Esophagus squamous epithelium (tissue), 5 donors: ENCODE measurements around the gene GPHN. TPM values are rescaled to one million over a fixed set of nuclear protein-coding genes. Genes with fewer than 3 reads are reported as not detected.
A peak's percentile ranks its signal among the peaks of the same experiment; 100 is the strongest.

Experiments
- DNase-seq: peaks from one replicate; lab custom pipeline; 2025; lab: John Stamatoyannopoulos, UW
- H3K27ac ChIP-seq, 4 donors: fragments of 200-600 bp; sonication (generic); one replicate each; pipeline ENCODE4 v1.5.1; 2016 to 2019; ENCODE audit warnings: mild to moderate bottlenecking in 1 of 4
- H3K27me3 ChIP-seq, 4 donors: fragments of 200-600 bp; sonication (generic); 1 replicate in 3 of 4; 2 replicates in 1 of 4; pipeline versions ENCODE4 v1.5.1 to v1.6.0; 2017 to 2021; ENCODE audit warnings: antibody characterized with exemption in 1 of 4
- H3K36me3 ChIP-seq, 3 donors: fragments of 200-600 bp; sonication (generic); one replicate each; pipeline ENCODE4 v1.5.1; 2016 to 2019
- H3K4me1 ChIP-seq, 3 donors: fragments of 200-600 bp; sonication (generic); one replicate each; pipeline ENCODE4 v1.5.1; 2017 to 2019
- H3K4me3 ChIP-seq, 4 donors: fragments of 200-600 bp; sonication (generic); 1 replicate in 3 of 4; 2 replicates in 1 of 4; pipeline ENCODE4 v1.5.1; 2016 to 2019; ENCODE audit warnings: mild to moderate bottlenecking in 2 of 4, moderate library complexity in 1 of 4
- H3K9me3 ChIP-seq, 3 donors: fragments of 200-600 bp; sonication (generic); one replicate each; pipeline ENCODE4 v1.5.1; 2016 to 2019
- CTCF ChIP-seq, 6 experiments: fragments of 450-650 bp in 4 of 6; fragments of 200-600 bp in 2 of 6; sonication (generic) in 2 of 6; IDR thresholded peaks; one replicate each; pipeline ENCODE4 v1.5.1; 2016 to 2019; ENCODE audit warnings: antibody characterized with exemption in 6 of 6, mild to moderate bottlenecking in 4 of 6, moderate library complexity in 4 of 6
- POLR2A ChIP-seq, 4 donors: fragments of 450-650 bp; IDR thresholded peaks; one replicate each; pipeline ENCODE4 v1.6.1; 2017; ENCODE audit warnings: antibody characterized with exemption in 4 of 4, mild to moderate bottlenecking in 4 of 4, moderate library complexity in 3 of 4
- WGBS, 2 donors: methylation state at CpG; one replicate each; pipeline ENCODE4 v1.1.5; 2018; 5-methylcytosine and 5-hydroxymethylcytosine counted together
- intact Hi-C: fragments of 100-400 bp; cut with DNase I; formaldehyde crosslinking; loops from one replicate; pipeline ENCODE4 v1.15.0; 2022
- total RNA-seq, 4 donors: library from RNA; depleted of rRNA; stranded (reverse); fragments of >200 nt; gene quantifications; one replicate each; pipeline ENCODE4 v1.1.0, GENCODE V29; 2016
- donor health status: DM: yes; HTN: yes; CAD: no.

GPHN gene
- total RNA-seq, 4 donors from 2014 or later, result 8.3 to 28.4 (median 12.8) TPM

GRCh38 chr14:67162385-67162784 lies 654.4 kb downstream of the GPHN start:
- DNase-seq, result no peak
- intact Hi-C loops, result no loop called here
- H3K4me1 ChIP-seq, result no peaks in the 10 kb centered on the region
- TF ChIP-seq CTCF (IDR thresholded peaks at IDR 0.05) (no peak), POLR2A (IDR thresholded peaks at IDR 0.05) (no peak)
- H3K36me3 ChIP-seq, result no peaks in the 10 kb centered on the region
- H3K4me3 ChIP-seq, result no peak overlapping the region
- H3K27ac ChIP-seq, result no peak overlapping the region
- WGBS, 2 donors, result 85 to 89% methylated on average over 4 of the region's 4 CpGs
- H3K9me3 ChIP-seq, result no peaks in the 10 kb centered on the region
- H3K27me3 ChIP-seq, result no peaks in the 10 kb centered on the region

GRCh38 chr14:67166450-67166853 lies 658.5 kb downstream of the GPHN start:
- no peaks in the 10 kb centered on the region for H3K9me3 ChIP-seq
- WGBS, 2 donors, result 79 to 80% methylated on average over 5 of the region's 5 CpGs
- H3K27ac ChIP-seq, result no peak overlapping the region
- H3K4me3 ChIP-seq, result no peak overlapping the region
- peak; percentile 63 to 81 (median 68) for TF ChIP-seq CTCF (IDR thresholded peaks at IDR 0.05)
- TF ChIP-seq POLR2A (IDR thresholded peaks at IDR 0.05), result no peak
- no peak for DNase-seq
- H3K36me3 ChIP-seq, result peaks cover 0 to 22% (median 0%) of the 10 kb centered on the region in 3 donors
- no peaks in the 10 kb centered on the region for H3K4me1 ChIP-seq
- intact Hi-C loops, result loop anchor here (5.0 kb wide), 1 partner anchor 121 kb away; no protein-coding TSS in a partner anchor
- H3K27me3 ChIP-seq, result no peaks in the 10 kb centered on the region

- H3K4me1 ChIP-seq, result no peaks in the 10 kb centered on the region
- no peaks in the 10 kb centered on the region for H3K27me3 ChIP-seq
- no peak for DNase-seq
- no peak overlapping the region for H3K4me3 ChIP-seq
- H3K27ac ChIP-seq, result no peak overlapping the region
- H3K9me3 ChIP-seq, result no peaks in the 10 kb centered on the region
- intact Hi-C loops, result loop anchor here (5.0 kb wide), 1 partner anchor 120 kb away; no protein-coding TSS in a partner anchor
- peaks cover 0 to 31% (median 0%) of the 10 kb centered on the region in 3 donors for H3K36me3 ChIP-seq
- 93 to 95% methylated on average over 2 of the region's 2 CpGs for WGBS, 2 donors
- TF ChIP-seq CTCF (IDR thresholded peaks at IDR 0.05) (no peak), POLR2A (IDR thresholded peaks at IDR 0.05) (no peak)
These were observed 659.6 kb downstream of the GPHN start for GRCh38 chr14:67167420-67168109.

GRCh38 chr14:67168110-67168441 lies 660.1 kb downstream of the GPHN start:
- TF ChIP-seq POLR2A (IDR thresholded peaks at IDR 0.05), result no peak
- no peak for TF ChIP-seq CTCF (IDR thresholded peaks at IDR 0.05)
- Histone ChIP-seq H3K36me3 (peaks cover 0 to 31% (median 0%) of the 10 kb centered on the region in 3 donors), H3K4me3 (no peak overlapping the region), H3K27ac (no peak overlapping the region), H3K9me3 (peaks cover 0 to 2% (median 0%) of the 10 kb centered on the region in 3 donors), H3K27me3 (no peaks in the 10 kb centered on the region), H3K4me1 (no peaks in the 10 kb centered on the region)
- intact Hi-C loops, result loop anchor here (5.0 kb wide), 1 partner anchor 119 kb away; no protein-coding TSS in a partner anchor
- DNase-seq, result no peak
- 90 to 100% methylated on average over 1 of the region's 1 CpG for WGBS, 2 donors

GRCh38 chr14:67170660-67171059 lies 662.7 kb downstream of the GPHN start:
- Histone ChIP-seq H3K27ac (no peak overlapping the region), H3K27me3 (no peaks in the 10 kb centered on the region), H3K9me3 (peaks cover 0 to 15% (median 0%) of the 10 kb centered on the region in 3 donors), H3K4me1 (no peaks in the 10 kb centered on the region), H3K4me3 (no peak overlapping the region), H3K36me3 (peaks cover 0 to 31% (median 0%) of the 10 kb centered on the region in 3 donors)
- TF ChIP-seq POLR2A (IDR thresholded peaks at IDR 0.05) (no peak), CTCF (IDR thresholded peaks at IDR 0.05) (no peak)
- 38 to 43% methylated on average over 1 of the region's 1 CpG for WGBS, 2 donors
- intact Hi-C loops, result no loop called here
- DNase-seq, result no peak
